GM12864 (cell line): Measurements from ENCODE around the gene ABCD2.
"Not testable (repeated sequence)": the region's sequence is repeated elsewhere in the genome, so short reads cannot be mapped to it uniquely, and the experiment has no call there.

Source experiments
- DNase-seq: peaks from one replicate; pipeline ENCODE4 v3.0.0-alpha.2; 2011; ENCODE audit warnings: low read depth
- H3K4me3 ChIP-seq: 2 replicates; pipeline ENCODE4 v1.5.1; 2011; ENCODE audit warnings: mild to moderate bottlenecking, low read depth, low read length, control low read depth
- CTCF ChIP-seq: IDR thresholded peaks from 2 replicates; pipeline ENCODE4 v1.5.1; 2011; ENCODE audit warnings: low read depth, mild to moderate bottlenecking, moderate library complexity, low read length, control low read depth, inconsistent platforms; ENCODE audit errors: missing control alignments

The ABCD2 gene

GRCh38 chr12:39575498-39575875 lies 44.1 kb downstream of the ABCD2 start:
- H3K4me3 ChIP-seq = no peak overlapping the region
- no peak for DNase-seq
- no peak for TF ChIP-seq CTCF

GRCh38 chr12:39574785-39575497 lies 44.7 kb downstream of the ABCD2 start:
- H3K4me3 ChIP-seq = no peak overlapping the region
- DNase-seq = no peak
- no peak for TF ChIP-seq CTCF

GRCh38 chr12:39574378-39574777 lies 45.2 kb downstream of the ABCD2 start:
- no peak overlapping the region for H3K4me3 ChIP-seq
- no peak for TF ChIP-seq CTCF
- no peak for DNase-seq

GRCh38 chr12:39573971-39574370 lies 45.6 kb downstream of the ABCD2 start:
- no peak for DNase-seq
- H3K4me3 ChIP-seq = no peak overlapping the region
- no peak for TF ChIP-seq CTCF

- DNase-seq = no peak
- no peak overlapping the region for H3K4me3 ChIP-seq
- TF ChIP-seq CTCF = no peak
These were observed 47.1 kb downstream of the ABCD2 start for GRCh38 chr12:39572551-39572950.

GRCh38 chr12:39571351-39571750 lies 48.3 kb downstream of the ABCD2 start:
- no peak overlapping the region for H3K4me3 ChIP-seq
- no peak for TF ChIP-seq CTCF
- DNase-seq = no peak

- DNase-seq = no peak
- no peak overlapping the region for H3K4me3 ChIP-seq
- TF ChIP-seq CTCF = no peak
These were observed 66.1 kb downstream of the ABCD2 start for GRCh38 chr12:39553476-39553875.

- not testable (repeated sequence) for DNase-seq, H3K4me3 ChIP-seq
These were observed 75.4 kb downstream of the ABCD2 start for GRCh38 chr12:39544211-39544610.
